K562 (cell line): ENCODE results near the gene RNF145. TPM values are rescaled to one million over a fixed set of nuclear protein-coding genes. Genes with fewer than 3 reads are reported as not detected.

Source experiments
- SNIP1 ChIP-seq: fragments of 450-650 bp; IDR thresholded peaks from 2 replicates; pipeline ENCODE4 v1.7.1; 2017; ENCODE audit warnings: low read depth, mild to moderate bottlenecking
- THRAP3 ChIP-seq: fragments of 450-650 bp; IDR thresholded peaks from 2 replicates; pipeline ENCODE4 v1.6.1; 2016; ENCODE audit warnings: mild to moderate bottlenecking, inconsistent platforms, borderline replicate concordance
- TSC22D4 ChIP-seq: fragments of 450-650 bp; IDR thresholded peaks from 2 replicates; pipeline ENCODE4 v1.6.1; 2016; ENCODE audit warnings: missing genetic modification characterization, missing biosample characterization, control low read depth
- polyA plus RNA-seq, 8 experiments: library from polyadenylated mRNA; depleted of rRNA in 4 of 8; stranded (reverse) in 5 of 8; unstranded in 3 of 8; fragments of >200 nt; fragmentation: Nextera tagmentation in 2 of 8; fragmentation: Illumina TruSeq in 1 of 8; extraction: Ambion mirVana in 2 of 8; extraction: Trizol in 1 of 8; gene quantifications; 2 replicates each; pipeline versions ENCODE4 v1.2.1 to v1.2.3, GENCODE V29; 2011 to 2014; ENCODE audit warnings: inconsistent platforms in 1 of 8, missing spikeins in 1 of 8
- total RNA-seq, 7 experiments: library from RNA; depleted of rRNA in 6 of 7; stranded (reverse); fragments of >200 nt in 6 of 7; fragmentation: Illumina TruSeq in 2 of 7; extraction: Trizol in 2 of 7; gene quantifications; 2 replicates each; pipeline versions ENCODE4 v1.2.1 to v1.2.3, GENCODE V29; 2011 to 2021; ENCODE audit warnings: low replicate concordance in 1 of 7
- TF ChIP-seq, protein P1 (sequence below): sonication (generic); formaldehyde crosslinking; IDR thresholded peaks from 2 replicates; pipeline ENCODE4 v1.8.1; 2023; ENCODE audit warnings: missing genetic modification reagents, mild to moderate bottlenecking, borderline replicate concordance
- TF ChIP-seq, protein P2 (sequence below): fragments of 200-600 bp; sonication (generic); IDR thresholded peaks from one replicate; pipeline ENCODE4 v1.6.1; 2012; ENCODE audit warnings: mild to moderate bottlenecking, low read depth, low read length, inconsistent platforms

Gene RNF145
- total and polyA plus RNA-seq, 9 of the 15 experiments (the other 6 are each of a cell fraction or from before 2014, with no cell fraction given) = 13.6 to 40.7 (median 25.4) TPM

DNA sequence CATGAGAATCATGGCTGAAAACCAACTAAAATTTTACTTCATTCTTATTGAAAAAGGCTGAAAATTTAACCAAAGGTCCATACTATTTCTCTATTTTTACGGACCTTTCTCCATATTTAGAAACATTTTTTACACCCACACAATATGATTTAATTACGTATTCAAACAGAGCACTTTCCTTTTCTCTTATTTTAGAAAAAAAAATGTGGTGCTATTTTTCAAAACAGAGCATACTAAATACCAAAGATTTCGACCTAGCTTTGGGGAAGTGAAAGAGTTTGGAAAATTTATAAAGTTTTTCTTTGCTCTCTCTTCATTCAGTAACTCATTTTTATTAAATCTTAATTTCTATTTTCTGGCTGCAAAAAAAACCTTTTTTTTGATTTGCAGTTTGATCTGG, 38.1 kb downstream of the RNF145 start (continued):
- TF ChIP-seq, protein P1, sequence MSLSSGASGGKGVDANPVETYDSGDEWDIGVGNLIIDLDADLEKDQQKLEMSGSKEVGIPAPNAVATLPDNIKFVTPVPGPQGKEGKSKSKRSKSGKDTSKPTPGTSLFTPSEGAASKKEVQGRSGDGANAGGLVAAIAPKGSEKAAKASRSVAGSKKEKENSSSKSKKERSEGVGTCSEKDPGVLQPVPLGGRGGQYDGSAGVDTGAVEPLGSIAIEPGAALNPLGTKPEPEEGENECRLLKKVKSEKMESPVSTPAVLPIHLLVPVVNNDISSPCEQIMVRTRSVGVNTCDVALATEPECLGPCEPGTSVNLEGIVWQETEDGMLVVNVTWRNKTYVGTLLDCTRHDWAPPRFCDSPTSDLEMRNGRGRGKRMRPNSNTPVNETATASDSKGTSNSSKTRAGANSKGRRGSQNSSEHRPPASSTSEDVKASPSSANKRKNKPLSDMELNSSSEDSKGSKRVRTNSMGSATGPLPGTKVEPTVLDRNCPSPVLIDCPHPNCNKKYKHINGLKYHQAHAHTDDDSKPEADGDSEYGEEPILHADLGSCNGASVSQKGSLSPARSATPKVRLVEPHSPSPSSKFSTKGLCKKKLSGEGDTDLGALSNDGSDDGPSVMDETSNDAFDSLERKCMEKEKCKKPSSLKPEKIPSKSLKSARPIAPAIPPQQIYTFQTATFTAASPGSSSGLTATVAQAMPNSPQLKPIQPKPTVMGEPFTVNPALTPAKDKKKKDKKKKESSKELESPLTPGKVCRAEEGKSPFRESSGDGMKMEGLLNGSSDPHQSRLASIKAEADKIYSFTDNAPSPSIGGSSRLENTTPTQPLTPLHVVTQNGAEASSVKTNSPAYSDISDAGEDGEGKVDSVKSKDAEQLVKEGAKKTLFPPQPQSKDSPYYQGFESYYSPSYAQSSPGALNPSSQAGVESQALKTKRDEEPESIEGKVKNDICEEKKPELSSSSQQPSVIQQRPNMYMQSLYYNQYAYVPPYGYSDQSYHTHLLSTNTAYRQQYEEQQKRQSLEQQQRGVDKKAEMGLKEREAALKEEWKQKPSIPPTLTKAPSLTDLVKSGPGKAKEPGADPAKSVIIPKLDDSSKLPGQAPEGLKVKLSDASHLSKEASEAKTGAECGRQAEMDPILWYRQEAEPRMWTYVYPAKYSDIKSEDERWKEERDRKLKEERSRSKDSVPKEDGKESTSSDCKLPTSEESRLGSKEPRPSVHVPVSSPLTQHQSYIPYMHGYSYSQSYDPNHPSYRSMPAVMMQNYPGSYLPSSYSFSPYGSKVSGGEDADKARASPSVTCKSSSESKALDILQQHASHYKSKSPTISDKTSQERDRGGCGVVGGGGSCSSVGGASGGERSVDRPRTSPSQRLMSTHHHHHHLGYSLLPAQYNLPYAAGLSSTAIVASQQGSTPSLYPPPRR = no peak
- TF ChIP-seq, protein P2, sequence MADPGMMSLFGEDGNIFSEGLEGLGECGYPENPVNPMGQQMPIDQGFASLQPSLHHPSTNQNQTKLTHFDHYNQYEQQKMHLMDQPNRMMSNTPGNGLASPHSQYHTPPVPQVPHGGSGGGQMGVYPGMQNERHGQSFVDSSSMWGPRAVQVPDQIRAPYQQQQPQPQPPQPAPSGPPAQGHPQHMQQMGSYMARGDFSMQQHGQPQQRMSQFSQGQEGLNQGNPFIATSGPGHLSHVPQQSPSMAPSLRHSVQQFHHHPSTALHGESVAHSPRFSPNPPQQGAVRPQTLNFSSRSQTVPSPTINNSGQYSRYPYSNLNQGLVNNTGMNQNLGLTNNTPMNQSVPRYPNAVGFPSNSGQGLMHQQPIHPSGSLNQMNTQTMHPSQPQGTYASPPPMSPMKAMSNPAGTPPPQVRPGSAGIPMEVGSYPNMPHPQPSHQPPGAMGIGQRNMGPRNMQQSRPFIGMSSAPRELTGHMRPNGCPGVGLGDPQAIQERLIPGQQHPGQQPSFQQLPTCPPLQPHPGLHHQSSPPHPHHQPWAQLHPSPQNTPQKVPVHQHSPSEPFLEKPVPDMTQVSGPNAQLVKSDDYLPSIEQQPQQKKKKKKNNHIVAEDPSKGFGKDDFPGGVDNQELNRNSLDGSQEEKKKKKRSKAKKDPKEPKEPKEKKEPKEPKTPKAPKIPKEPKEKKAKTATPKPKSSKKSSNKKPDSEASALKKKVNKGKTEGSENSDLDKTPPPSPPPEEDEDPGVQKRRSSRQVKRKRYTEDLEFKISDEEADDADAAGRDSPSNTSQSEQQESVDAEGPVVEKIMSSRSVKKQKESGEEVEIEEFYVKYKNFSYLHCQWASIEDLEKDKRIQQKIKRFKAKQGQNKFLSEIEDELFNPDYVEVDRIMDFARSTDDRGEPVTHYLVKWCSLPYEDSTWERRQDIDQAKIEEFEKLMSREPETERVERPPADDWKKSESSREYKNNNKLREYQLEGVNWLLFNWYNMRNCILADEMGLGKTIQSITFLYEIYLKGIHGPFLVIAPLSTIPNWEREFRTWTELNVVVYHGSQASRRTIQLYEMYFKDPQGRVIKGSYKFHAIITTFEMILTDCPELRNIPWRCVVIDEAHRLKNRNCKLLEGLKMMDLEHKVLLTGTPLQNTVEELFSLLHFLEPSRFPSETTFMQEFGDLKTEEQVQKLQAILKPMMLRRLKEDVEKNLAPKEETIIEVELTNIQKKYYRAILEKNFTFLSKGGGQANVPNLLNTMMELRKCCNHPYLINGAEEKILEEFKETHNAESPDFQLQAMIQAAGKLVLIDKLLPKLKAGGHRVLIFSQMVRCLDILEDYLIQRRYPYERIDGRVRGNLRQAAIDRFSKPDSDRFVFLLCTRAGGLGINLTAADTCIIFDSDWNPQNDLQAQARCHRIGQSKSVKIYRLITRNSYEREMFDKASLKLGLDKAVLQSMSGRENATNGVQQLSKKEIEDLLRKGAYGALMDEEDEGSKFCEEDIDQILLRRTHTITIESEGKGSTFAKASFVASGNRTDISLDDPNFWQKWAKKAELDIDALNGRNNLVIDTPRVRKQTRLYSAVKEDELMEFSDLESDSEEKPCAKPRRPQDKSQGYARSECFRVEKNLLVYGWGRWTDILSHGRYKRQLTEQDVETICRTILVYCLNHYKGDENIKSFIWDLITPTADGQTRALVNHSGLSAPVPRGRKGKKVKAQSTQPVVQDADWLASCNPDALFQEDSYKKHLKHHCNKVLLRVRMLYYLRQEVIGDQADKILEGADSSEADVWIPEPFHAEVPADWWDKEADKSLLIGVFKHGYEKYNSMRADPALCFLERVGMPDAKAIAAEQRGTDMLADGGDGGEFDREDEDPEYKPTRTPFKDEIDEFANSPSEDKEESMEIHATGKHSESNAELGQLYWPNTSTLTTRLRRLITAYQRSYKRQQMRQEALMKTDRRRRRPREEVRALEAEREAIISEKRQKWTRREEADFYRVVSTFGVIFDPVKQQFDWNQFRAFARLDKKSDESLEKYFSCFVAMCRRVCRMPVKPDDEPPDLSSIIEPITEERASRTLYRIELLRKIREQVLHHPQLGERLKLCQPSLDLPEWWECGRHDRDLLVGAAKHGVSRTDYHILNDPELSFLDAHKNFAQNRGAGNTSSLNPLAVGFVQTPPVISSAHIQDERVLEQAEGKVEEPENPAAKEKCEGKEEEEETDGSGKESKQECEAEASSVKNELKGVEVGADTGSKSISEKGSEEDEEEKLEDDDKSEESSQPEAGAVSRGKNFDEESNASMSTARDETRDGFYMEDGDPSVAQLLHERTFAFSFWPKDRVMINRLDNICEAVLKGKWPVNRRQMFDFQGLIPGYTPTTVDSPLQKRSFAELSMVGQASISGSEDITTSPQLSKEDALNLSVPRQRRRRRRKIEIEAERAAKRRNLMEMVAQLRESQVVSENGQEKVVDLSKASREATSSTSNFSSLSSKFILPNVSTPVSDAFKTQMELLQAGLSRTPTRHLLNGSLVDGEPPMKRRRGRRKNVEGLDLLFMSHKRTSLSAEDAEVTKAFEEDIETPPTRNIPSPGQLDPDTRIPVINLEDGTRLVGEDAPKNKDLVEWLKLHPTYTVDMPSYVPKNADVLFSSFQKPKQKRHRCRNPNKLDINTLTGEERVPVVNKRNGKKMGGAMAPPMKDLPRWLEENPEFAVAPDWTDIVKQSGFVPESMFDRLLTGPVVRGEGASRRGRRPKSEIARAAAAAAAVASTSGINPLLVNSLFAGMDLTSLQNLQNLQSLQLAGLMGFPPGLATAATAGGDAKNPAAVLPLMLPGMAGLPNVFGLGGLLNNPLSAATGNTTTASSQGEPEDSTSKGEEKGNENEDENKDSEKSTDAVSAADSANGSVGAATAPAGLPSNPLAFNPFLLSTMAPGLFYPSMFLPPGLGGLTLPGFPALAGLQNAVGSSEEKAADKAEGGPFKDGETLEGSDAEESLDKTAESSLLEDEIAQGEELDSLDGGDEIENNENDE = no peak
- TF ChIP-seq SNIP1 (no peak), TSC22D4 (tag) (no peak), THRAP3 (no peak)
